SH-SY5Y (cell line): Measurements from ENCODE around the gene PUM1.

Experiments
- GATA2 ChIP-seq: IDR thresholded peaks from 2 replicates; pipeline ENCODE4 v1.6.1; 2011; ENCODE audit warnings: mild to moderate bottlenecking, low read depth, low read length
- GATA3 ChIP-seq: IDR thresholded peaks from 2 replicates; pipeline ENCODE4 v1.6.1; 2011; ENCODE audit warnings: low read depth, mild to moderate bottlenecking, low read length, moderate library complexity

GRCh38 chr1:31011719-31012118 lies 53.8 kb downstream of the PUM1 start:
- TF ChIP-seq GATA2 (no peak), GATA3 (no peak)
